Neutrophil (primary cell): ENCODE measurements around the gene ANTXR1.

Experiments used
- H3K27ac ChIP-seq: fragments of 200-600 bp; sonication (generic); 2 replicates; pipeline ENCODE4 v1.5.1; 2016; ENCODE audit warnings: mild to moderate bottlenecking, moderate library complexity
- H3K27me3 ChIP-seq: fragments of 200-600 bp; sonication (generic); 2 replicates; pipeline ENCODE4 v1.6.0; 2016; ENCODE audit warnings: mild to moderate bottlenecking
- H3K36me3 ChIP-seq: fragments of 200-600 bp; sonication (generic); 2 replicates; pipeline ENCODE4 v1.5.1; 2017
- H3K4me1 ChIP-seq, 2 experiments: fragments of 200-600 bp in 1 of 2; sonication (generic) in 1 of 2; 1 replicate in 1 of 2; 2 replicates in 1 of 2; pipeline versions ENCODE4 v1.5.1 to v1.6.1; 2013 to 2016; ENCODE audit warnings: low read depth in 1 of 2, low read length in 1 of 2, mild to moderate bottlenecking in 1 of 2, moderate library complexity in 1 of 2; ENCODE audit not compliant: control insufficient read depth in 1 of 2, insufficient read depth in 1 of 2
- H3K4me3 ChIP-seq, 2 experiments: fragments of 200-600 bp in 1 of 2; sonication (generic) in 1 of 2; 1 replicate in 1 of 2; 2 replicates in 1 of 2; pipeline ENCODE4 v1.5.1; 2013 to 2016; ENCODE audit warnings: low read depth in 1 of 2, low read length in 1 of 2, mild to moderate bottlenecking in 1 of 2, moderate library complexity in 1 of 2
- H3K9me3 ChIP-seq: fragments of 200-600 bp; sonication (generic); 2 replicates; pipeline ENCODE4 v1.5.1; 2016
- CTCF ChIP-seq: fragments of 200-600 bp; sonication (generic); IDR thresholded peaks from 2 replicates; pipeline ENCODE4 v1.5.1; 2016; ENCODE audit warnings: antibody characterized with exemption

The ANTXR1 gene

DNA sequence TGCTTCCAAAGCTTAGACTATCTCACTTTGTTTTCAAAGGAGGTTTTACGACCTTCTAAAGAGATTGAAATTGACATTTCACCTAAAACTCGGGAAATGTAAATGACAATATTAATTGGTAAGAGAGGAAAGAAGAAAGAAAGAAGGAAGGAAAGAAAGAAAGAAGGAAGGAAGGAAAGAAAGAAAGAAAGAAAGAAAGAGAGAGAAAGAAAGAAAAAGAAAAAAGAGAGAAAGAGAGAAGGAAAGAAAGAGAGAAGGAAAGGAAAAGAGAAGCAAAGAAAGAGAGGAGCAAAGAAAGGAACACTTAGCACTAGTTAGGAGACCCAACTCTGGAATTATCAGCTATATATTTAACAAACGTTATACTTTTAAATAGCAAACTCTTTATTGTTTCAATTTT is 34.9 kb upstream of the ANTXR1 start:
- no peak for TF ChIP-seq CTCF
- no peak overlapping the region for H3K27ac ChIP-seq

GRCh38 chr2:68980956-68981355 is 32.0 kb upstream of the ANTXR1 start:
- H3K36me3 ChIP-seq: no peaks in the 10 kb centered on the region
- H3K27me3 ChIP-seq: peaks cover 3% of the 10 kb centered on the region
- no peak overlapping the region for H3K4me3 ChIP-seq
- H3K4me1 ChIP-seq: no peaks in the 10 kb centered on the region
- TF ChIP-seq CTCF: no peak
- no peak overlapping the region for H3K27ac ChIP-seq
- H3K9me3 ChIP-seq: no peaks in the 10 kb centered on the region

More for the DNA sequence above, 34.9 kb upstream of the ANTXR1 start:
- Histone ChIP-seq H3K4me3 (no peak overlapping the region), H3K27me3 (peaks cover 17% of the 10 kb centered on the region), H3K36me3 (no peaks in the 10 kb centered on the region), H3K9me3 (no peaks in the 10 kb centered on the region), H3K4me1 (no peaks in the 10 kb centered on the region)

DNA sequence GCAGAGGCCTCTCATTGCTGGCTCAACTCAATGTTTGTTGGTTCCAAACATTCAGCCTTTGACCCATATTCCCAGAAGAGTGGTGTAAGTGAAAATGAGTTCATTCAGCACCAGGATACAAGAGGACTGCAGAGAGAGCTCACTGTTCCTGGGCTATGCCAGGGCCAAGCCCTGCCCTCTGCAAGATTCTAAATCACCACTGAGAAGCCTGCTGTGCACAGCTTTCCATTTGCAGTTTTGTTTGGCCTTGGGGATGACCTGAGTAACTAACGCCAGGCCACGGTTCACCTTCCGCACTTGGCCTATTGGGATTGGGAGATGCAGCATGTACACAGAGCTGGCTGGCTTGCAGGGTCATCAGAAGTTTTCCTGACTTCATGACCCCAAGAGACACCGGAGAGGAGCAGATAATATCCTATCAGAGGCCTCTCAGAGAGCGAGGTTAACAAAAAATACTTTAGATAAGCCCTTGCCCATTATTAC is 25.9 kb upstream of the ANTXR1 start:
- H3K27ac ChIP-seq: no peak overlapping the region
- H3K4me3 ChIP-seq: no peak overlapping the region
- no peak for TF ChIP-seq CTCF
- H3K27me3 ChIP-seq: peaks cover 26% of the 10 kb centered on the region
- H3K9me3 ChIP-seq: no peaks in the 10 kb centered on the region
- no peaks in the 10 kb centered on the region for H3K36me3 ChIP-seq
- H3K4me1 ChIP-seq: no peaks in the 10 kb centered on the region

- TF ChIP-seq CTCF: no peak
- H3K4me3 ChIP-seq: no peak overlapping the region
- no peaks in the 10 kb centered on the region for H3K9me3 ChIP-seq
- H3K27ac ChIP-seq: no peak overlapping the region
- peaks cover 28% of the 10 kb centered on the region for H3K27me3 ChIP-seq
- no peaks in the 10 kb centered on the region for H3K36me3 ChIP-seq
- no peaks in the 10 kb centered on the region for H3K4me1 ChIP-seq
Observed at GRCh38 chr2:68989035-68989434, 23.9 kb upstream of the ANTXR1 start.

GRCh38 chr2:68992341-68992740 is 20.6 kb upstream of the ANTXR1 start:
- Histone ChIP-seq H3K27me3 (peaks cover 43% of the 10 kb centered on the region), H3K9me3 (no peaks in the 10 kb centered on the region), H3K27ac (no peak overlapping the region), H3K4me3 (no peak overlapping the region), H3K36me3 (no peaks in the 10 kb centered on the region), H3K4me1 (no peaks in the 10 kb centered on the region)
- TF ChIP-seq CTCF: no peak

GRCh38 chr2:68992933-68993332 is 20.0 kb upstream of the ANTXR1 start:
- TF ChIP-seq CTCF: no peak
- H3K9me3 ChIP-seq: no peaks in the 10 kb centered on the region
- no peaks in the 10 kb centered on the region for H3K4me1 ChIP-seq
- peaks cover 43% of the 10 kb centered on the region for H3K27me3 ChIP-seq
- no peak overlapping the region for H3K4me3 ChIP-seq
- H3K36me3 ChIP-seq: no peaks in the 10 kb centered on the region
- no peak overlapping the region for H3K27ac ChIP-seq
